ENCODE results near the gene FAM151A. TPM values are rescaled to one million over a fixed set of nuclear protein-coding genes. Genes with fewer than 3 reads are reported as not detected.

FAM151A gene
- total and polyA plus RNA-seq, 2 experiments from 2014 or later: 9.8 to 13.5 TPM

DNA sequence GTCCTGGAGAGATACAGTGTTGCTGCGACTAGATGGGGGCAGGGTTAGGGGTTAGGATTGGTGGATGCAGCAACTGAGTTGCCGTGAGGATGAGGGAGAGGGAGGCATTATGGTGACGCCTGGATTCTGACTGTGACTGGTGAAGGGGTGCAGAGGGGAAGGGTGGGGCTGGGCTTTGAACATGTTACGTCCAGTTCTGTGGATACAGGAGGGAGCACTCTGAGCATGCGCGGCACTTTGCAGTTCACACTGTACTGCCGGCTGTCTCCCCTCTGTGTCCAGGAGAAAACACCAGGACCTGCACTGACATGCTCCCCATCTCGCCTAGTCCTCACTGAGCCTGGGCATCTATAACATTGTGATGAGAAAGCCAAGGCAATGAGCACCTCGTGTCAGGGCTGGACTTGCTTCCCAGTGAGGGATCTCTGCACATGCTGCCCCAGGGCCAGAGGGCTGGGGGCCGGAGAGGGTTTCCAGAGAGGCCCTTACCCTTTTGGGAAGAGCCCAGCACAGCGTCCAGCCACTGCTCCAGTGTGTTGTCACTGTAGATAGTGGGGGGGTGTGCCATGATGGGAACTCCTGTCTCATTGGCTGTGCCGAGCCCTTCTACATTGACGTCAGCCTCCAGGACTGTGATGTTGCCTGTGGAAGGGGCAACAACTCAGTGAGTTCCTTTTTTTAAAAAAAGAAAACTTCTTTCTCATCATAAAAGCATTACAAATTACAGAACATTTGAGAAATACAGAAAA, 7.6 kb downstream of the FAM151A start:
- Histone ChIP-seq H2AFZ (no peak overlapping the region), H3K4me3 (no peak overlapping the region), H3K4me2 (no peak overlapping the region), H3K79me2 (no peaks in the 10 kb centered on the region), H3K4me1 (ENCODE audit: insufficient read depth) (no peaks in the 10 kb centered on the region), H3K9me3 (ENCODE audit: low read depth) (no peaks in the 10 kb centered on the region), H3K27me3 (no peaks in the 10 kb centered on the region), H4K20me1 (ENCODE audit: insufficient read depth, poor library complexity, severe bottlenecking) (no peaks in the 10 kb centered on the region), H3K36me3 (replicated peaks; ENCODE audit: insufficient read depth, low read depth) (no peaks in the 10 kb centered on the region), H3K27ac (no peak overlapping the region), H3K9me2 (replicated peaks; ENCODE audit: insufficient read depth) (no peaks in the 10 kb centered on the region)
- TF ChIP-seq EZH2 (IDR thresholded peaks at IDR 0.05; ENCODE audit: borderline replicate concordance) (no peak), EZH2phosphoT487 (IDR thresholded peaks at IDR 0.05; ENCODE audit: low read depth, severe bottlenecking, unreplicated experiment) (no peak)
- TF ChIP-seq, protein P1, sequence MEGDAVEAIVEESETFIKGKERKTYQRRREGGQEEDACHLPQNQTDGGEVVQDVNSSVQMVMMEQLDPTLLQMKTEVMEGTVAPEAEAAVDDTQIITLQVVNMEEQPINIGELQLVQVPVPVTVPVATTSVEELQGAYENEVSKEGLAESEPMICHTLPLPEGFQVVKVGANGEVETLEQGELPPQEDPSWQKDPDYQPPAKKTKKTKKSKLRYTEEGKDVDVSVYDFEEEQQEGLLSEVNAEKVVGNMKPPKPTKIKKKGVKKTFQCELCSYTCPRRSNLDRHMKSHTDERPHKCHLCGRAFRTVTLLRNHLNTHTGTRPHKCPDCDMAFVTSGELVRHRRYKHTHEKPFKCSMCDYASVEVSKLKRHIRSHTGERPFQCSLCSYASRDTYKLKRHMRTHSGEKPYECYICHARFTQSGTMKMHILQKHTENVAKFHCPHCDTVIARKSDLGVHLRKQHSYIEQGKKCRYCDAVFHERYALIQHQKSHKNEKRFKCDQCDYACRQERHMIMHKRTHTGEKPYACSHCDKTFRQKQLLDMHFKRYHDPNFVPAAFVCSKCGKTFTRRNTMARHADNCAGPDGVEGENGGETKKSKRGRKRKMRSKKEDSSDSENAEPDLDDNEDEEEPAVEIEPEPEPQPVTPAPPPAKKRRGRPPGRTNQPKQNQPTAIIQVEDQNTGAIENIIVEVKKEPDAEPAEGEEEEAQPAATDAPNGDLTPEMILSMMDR (IDR thresholded peaks at IDR 0.05; ENCODE audit: poor library complexity): no peak
- WGBS (ENCODE audit: low lambda C conversion rate, missing lambda C conversion rate): 81% methylated on average over 13 of the region's 13 CpGs
- DNase-seq (ENCODE audit: low spot score): peak; percentile 4

DNA sequence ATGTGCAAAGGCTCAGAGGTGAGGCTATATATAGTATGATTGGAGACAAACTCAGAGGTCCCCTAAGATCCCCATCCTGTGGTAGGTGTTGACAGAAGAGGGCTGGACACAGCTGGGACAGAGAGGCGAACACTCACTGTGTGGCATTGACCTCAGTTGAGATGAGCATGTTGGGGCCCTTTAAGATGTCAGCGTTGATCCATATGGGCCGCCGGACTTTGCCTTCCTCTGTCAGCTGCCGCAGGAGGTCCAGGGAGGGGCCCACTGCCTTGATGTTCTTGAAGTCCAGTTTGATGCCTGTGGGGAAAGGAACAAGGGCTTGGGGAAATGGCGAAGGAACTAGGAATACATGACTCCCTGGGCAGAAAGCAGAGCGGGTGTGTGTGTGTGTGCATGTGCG, 8.8 kb downstream of the FAM151A start:
- Histone ChIP-seq H3K27me3 (no peaks in the 10 kb centered on the region), H3K4me2 (no peak overlapping the region), H3K36me3 (replicated peaks; ENCODE audit: insufficient read depth, low read depth) (no peaks in the 10 kb centered on the region), H3K4me3 (no peak overlapping the region), H3K79me2 (no peaks in the 10 kb centered on the region), H3K4me1 (ENCODE audit: insufficient read depth) (no peaks in the 10 kb centered on the region), H3K9me3 (ENCODE audit: low read depth) (no peaks in the 10 kb centered on the region), H3K9me2 (replicated peaks; ENCODE audit: insufficient read depth) (no peaks in the 10 kb centered on the region), H4K20me1 (ENCODE audit: insufficient read depth, poor library complexity, severe bottlenecking) (no peaks in the 10 kb centered on the region), H2AFZ (no peak overlapping the region), H3K27ac (no peak overlapping the region)
- WGBS (ENCODE audit: low lambda C conversion rate, missing lambda C conversion rate): 67% methylated on average over 8 of the region's 8 CpGs
- peak; percentile 5 for DNase-seq (ENCODE audit: low spot score)
- TF ChIP-seq, protein P1 (IDR thresholded peaks at IDR 0.05; ENCODE audit: poor library complexity): no peak
- TF ChIP-seq EZH2phosphoT487 (IDR thresholded peaks at IDR 0.05; ENCODE audit: low read depth, severe bottlenecking, unreplicated experiment) (no peak), EZH2 (IDR thresholded peaks at IDR 0.05; ENCODE audit: borderline replicate concordance) (no peak)

DNA sequence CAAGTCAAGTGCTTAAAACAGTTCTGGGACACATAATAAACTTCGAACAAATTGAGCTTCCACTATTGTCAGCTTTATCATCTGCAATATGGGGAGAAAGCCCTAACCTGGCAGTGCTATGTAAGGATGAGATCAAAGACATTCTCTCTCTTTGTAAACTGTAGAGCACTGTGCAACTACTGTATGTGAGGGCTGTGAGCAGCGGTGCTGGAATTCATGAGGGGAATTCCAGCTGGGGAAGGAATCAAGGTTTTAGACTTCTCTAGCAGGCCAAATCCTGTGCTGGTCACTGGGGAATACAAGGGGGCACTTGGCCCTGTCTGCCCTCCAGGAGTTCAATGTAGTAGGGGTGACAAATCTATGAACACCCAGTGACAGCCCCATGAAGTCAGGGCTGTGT, 9.3 kb downstream of the FAM151A start:
- no peak for DNase-seq (ENCODE audit: low spot score)
- Histone ChIP-seq H3K4me2 (no peak overlapping the region), H3K79me2 (no peaks in the 10 kb centered on the region), H3K4me1 (ENCODE audit: insufficient read depth) (no peaks in the 10 kb centered on the region), H3K27ac (no peak overlapping the region), H3K9me2 (replicated peaks; ENCODE audit: insufficient read depth) (no peaks in the 10 kb centered on the region), H3K36me3 (replicated peaks; ENCODE audit: insufficient read depth, low read depth) (no peaks in the 10 kb centered on the region), H4K20me1 (ENCODE audit: insufficient read depth, poor library complexity, severe bottlenecking) (no peaks in the 10 kb centered on the region), H3K4me3 (no peak overlapping the region), H2AFZ (no peak overlapping the region), H3K9me3 (ENCODE audit: low read depth) (no peaks in the 10 kb centered on the region), H3K27me3 (no peaks in the 10 kb centered on the region)
- WGBS (ENCODE audit: low lambda C conversion rate, missing lambda C conversion rate): 79% methylated on average over 2 of the region's 2 CpGs
- no peak for TF ChIP-seq EZH2 (IDR thresholded peaks at IDR 0.05; ENCODE audit: borderline replicate concordance)
- TF ChIP-seq, protein P1 (IDR thresholded peaks at IDR 0.05; ENCODE audit: poor library complexity): no peak
- no peak for TF ChIP-seq EZH2phosphoT487 (IDR thresholded peaks at IDR 0.05; ENCODE audit: low read depth, severe bottlenecking, unreplicated experiment)
